GM18508 (cell line): Measurements from ENCODE around the gene EEF1AKMT2.
"Not testable (repeated sequence)": the region's sequence is repeated elsewhere in the genome, so short reads cannot be mapped to it uniquely, and the experiment has no call there.

Source experiments
- ATAC-seq: cut with Tn5 transposase; IDR thresholded peaks from one replicate; pipeline ENCODE4 v1.9.1; 2021; ENCODE audit warnings: moderate number of reproducible peaks; ENCODE audit not compliant: insufficient read depth, unreplicated experiment

EEF1AKMT2 gene

DNA sequence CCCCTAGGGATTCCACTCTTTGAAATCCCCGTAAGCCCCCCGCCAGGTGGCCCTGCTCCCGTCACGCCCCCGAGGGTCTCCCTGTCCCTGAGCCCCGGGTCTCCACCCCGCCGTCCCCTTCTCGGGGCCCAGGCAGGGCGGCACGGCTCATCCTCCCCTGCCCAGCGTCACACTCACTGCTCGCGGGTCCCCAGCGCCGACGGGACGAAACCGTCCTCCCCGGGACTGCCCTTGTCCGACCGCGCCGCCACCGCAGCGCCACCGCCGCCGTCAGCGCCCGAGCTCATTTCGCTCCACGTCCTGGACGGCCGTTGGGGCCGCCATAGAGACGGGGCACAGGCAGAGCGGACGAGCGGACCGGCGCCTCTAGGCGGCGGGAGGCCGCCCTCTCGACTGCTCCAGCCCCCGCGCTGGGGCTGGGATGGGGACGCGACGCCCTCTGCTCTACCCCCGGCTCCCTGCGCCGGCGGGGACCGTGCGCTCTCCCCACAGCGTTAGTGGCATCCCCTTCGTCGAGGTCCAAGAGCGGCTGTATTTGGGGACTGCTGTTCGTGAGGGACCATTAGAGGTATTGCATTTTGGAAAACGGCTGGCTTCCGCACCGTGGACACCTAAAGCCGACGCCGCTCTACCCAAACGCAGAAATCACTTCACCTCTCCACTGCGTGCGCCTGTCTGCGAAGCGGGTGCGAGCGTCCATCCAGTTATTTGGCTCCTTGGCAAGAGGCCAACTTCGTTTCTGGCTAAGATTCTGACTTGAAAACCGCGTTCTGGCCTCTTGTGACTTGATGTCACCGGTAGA, at the start of gene EEF1AKMT2:
TSS of gene EEF1AKMT2 (minus strand) at position 341 of the 802 bp plus-strand sequence. CDS start at position 287, 54 bp downstream.
- ATAC-seq, result peak; percentile 50

DNA sequence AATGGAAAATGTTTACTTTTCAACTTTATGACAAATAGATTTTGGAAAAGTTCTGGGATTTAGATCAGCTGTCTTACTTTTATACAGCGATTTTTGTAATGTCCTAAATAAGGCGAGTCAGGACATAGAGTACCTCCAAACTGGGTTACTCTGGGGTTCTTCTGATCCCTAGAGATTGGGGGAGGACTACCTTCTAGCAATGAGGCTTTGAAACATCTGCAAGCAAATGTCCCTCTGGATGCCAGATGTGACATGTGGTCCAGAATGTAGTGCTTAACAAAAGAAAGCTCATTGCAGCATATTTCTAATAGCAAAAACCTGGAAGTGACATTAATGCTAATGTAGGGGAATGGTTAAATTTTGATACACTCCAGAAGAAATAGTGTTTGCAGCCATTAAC, 46.0 kb upstream of the EEF1AKMT2 start:
- ATAC-seq, result no peak

GRCh38 chr10:124831116-124831515, 39.4 kb upstream of the EEF1AKMT2 start:
- no peak for ATAC-seq

GRCh38 chr10:124830445-124830844, 38.8 kb upstream of the EEF1AKMT2 start:
- no peak for ATAC-seq

GRCh38 chr10:124829447-124830115, 37.9 kb upstream of the EEF1AKMT2 start:
- ATAC-seq, result no peak

DNA sequence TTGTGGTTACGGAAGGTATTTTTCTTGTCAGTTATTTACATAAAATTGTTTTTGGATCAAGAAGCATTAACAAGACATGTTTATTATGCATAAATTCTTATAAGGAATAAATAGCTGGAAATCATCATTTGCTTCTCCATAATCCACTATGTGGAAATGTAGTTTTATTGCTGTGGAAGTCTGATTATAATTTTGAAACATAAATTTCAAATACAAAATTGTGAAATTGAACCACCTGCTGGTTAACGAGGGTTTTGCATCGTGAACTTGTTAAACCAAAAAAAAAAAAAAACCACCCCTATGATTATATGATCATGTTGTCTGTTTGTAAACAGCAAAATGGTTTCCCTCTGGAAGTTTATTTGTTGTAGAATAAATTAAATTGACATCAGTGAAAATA, 35.8 kb upstream of the EEF1AKMT2 start:
- ATAC-seq, result no peak

- no peak for ATAC-seq
These were observed 34.6 kb upstream of the EEF1AKMT2 start for GRCh38 chr10:124826262-124826661.

DNA sequence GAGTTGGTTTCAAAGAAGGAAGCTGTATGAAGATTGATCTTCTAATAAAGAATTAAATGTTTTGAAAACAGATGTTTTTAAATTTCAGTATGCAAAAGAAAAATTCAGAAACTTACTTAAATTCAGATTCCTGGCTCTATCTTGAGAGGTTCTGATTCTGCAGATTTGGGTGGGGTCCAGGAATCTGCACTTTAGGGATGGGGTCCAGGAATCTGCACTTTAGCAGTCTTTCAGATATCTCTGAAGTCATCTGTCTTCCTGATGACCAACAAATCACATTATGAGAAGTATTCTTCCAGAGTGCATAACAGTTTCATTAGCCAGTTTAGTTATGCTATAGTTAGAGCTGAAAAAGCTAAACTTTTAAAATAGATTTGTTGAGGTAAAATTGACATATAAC, 34.0 kb upstream of the EEF1AKMT2 start:
- no peak for ATAC-seq

DNA sequence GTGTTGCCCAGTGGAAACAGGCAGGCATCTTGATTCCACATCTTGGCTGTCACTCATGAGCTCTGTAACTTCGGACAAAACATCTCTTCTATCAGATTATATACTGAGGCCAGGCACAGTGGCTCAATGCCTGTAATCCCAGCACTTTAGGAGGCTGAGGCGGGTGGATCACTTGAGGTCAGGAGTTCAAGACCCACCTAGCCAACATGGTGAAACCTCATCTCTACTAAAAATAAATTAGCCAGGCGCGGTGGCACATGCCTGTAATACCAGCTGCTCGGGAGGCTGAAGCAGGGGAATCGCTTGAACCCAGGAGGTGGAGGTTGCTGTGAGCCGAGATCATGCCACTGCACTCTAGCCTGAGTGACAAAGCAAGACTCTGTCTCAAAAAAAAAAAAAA, 33.2 kb upstream of the EEF1AKMT2 start:
- ATAC-seq, result not testable (repeated sequence)

GRCh38 chr10:124824507-124824906, 32.8 kb upstream of the EEF1AKMT2 start:
- no peak for ATAC-seq

DNA sequence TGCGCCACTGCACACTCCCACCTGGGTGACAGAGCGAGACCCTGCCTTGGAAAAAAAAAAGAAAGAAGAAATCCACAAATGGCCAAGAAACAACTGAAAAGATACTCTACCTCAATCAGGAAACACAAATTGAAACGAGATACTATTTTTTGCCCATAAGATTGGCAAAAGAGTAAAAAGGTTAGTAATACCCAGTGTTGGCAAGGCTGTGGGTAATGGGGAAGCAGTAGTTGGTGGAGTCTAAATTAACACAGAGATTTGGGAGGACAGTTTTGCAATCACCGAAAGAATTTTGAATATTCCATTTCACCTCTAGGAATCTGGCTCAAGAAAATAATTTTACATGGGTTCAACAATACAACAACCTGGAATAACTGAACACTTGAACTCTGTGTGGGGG, 29.8 kb upstream of the EEF1AKMT2 start:
- no peak for ATAC-seq

DNA sequence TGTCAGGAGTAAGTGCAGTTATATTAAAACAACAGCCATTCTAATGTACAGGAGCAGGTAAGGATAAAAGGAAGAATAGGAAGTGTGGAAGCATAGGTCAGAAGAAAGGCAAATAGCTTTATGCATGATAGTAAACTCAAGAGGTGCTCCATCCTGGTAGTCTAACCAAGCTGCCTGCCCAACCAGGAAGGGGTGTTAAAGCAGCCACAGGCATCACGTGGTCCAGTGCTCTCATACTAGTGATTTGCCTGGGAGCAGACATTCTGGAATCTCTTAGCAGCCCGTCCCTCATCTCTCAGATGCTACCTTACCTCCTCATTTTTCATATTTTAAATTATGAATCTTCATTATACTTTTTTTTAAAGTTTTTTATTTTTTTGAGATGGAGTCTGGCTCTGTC, 28.4 kb upstream of the EEF1AKMT2 start:
- ATAC-seq, result no peak

GRCh38 chr10:124802313-124802675, 10.6 kb upstream of the EEF1AKMT2 start:
- ATAC-seq, result peak; percentile 35

DNA sequence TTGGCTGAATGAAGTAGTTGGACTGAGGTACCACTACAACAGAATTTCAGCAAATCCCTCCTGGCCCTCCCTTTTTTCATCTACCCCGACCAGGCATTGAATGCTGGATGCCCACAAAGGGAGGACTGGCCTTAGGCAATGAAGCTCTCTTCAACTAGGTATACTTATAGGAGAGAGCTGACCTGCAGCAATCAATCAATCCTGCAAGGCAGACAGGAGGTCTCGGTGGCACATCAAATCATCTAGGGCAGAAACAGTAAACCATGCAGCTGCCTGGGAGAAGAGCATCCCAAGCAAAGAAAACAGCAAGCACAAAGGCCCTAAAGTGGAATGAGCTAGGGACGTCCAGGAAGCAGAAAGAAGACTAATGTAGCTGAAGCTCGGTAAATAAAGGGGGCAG, 7.5 kb upstream of the EEF1AKMT2 start:
- ATAC-seq, result no peak

- ATAC-seq, result no peak
These were observed 7.1 kb upstream of the EEF1AKMT2 start for GRCh38 chr10:124798781-124799180.

DNA sequence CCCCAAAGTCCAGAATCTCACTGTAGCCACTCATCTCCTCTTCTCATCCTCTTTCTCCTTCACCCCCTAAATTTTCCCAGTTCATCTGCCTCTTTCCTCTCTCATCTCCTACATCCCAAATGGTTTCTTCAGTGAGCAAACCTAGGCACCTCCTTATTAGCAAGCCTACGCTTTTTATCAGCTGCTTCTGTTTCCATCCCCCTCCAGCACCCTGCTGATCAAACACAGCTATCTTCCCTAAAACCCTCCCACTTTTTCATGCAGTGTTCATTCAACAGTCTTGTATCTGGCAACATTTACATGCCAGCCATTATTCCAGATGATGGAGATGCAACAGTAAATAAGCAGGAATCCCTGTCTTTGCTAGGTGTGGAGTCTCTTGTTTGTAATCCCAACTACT, 6.7 kb upstream of the EEF1AKMT2 start:
- ATAC-seq, result no peak

GRCh38 chr10:124792998-124793352, 1.3 kb upstream of the EEF1AKMT2 start:
- ATAC-seq, result no peak

- ATAC-seq, result not testable (repeated sequence)
These were observed 8.8 kb downstream of the EEF1AKMT2 start for GRCh38 chr10:124782900-124783299.

- ATAC-seq, result no peak
These were observed 22.9 kb downstream of the EEF1AKMT2 start for GRCh38 chr10:124768791-124769190.

- ATAC-seq, result no peak
These were observed 26.4 kb downstream of the EEF1AKMT2 start for GRCh38 chr10:124765256-124765655.

GRCh38 chr10:124763267-124763666, 28.4 kb downstream of the EEF1AKMT2 start:
- no peak for ATAC-seq

GRCh38 chr10:124762281-124762680, 29.4 kb downstream of the EEF1AKMT2 start:
- no peak for ATAC-seq
